HepG2 (cell line): ENCODE results near the gene MSANTD2. TPM values are rescaled to one million over a fixed set of nuclear protein-coding genes. Genes with fewer than 3 reads are reported as not detected.

Experiments
- EZH2 ChIP-seq: conservative IDR thresholded peaks from 2 replicates; pipeline ENCODE4 v1.6.1; 2012; ENCODE audit warnings: mild to moderate bottlenecking, low read depth, low read length, moderate library complexity
- IRX3 ChIP-seq: sonication (generic); formaldehyde crosslinking; IDR thresholded peaks from 2 replicates; pipeline ENCODE4 v1.8.1; 2023; ENCODE audit warnings: mild to moderate bottlenecking, low read depth, missing genetic modification reagents, borderline replicate concordance
- KLF15 ChIP-seq: sonication (generic); formaldehyde crosslinking; IDR thresholded peaks from 2 replicates; pipeline ENCODE4 v1.8.1; 2023; ENCODE audit warnings: borderline replicate concordance, mild to moderate bottlenecking, inconsistent platforms, missing genetic modification reagents, mixed read lengths
- PAXIP1 ChIP-seq: sonication (generic); formaldehyde crosslinking; conservative IDR thresholded peaks from 2 replicates; pipeline ENCODE4 v1.4.0; 2020; ENCODE audit warnings: mild to moderate bottlenecking, missing genetic modification reagents, moderate library complexity
- SETDB1 ChIP-seq: sonication (generic); formaldehyde crosslinking; IDR thresholded peaks from 2 replicates; pipeline ENCODE4 v1.5.1; 2020; ENCODE audit warnings: missing genetic modification reagents, mild to moderate bottlenecking, borderline replicate concordance
- SMAD1 ChIP-seq: sonication (generic); formaldehyde crosslinking; IDR thresholded peaks from 2 replicates; pipeline ENCODE4 v1.4.0; 2020; ENCODE audit warnings: missing genetic modification reagents, low read depth, mild to moderate bottlenecking, borderline replicate concordance
- TCF12 ChIP-seq, 2 experiments: fragments of 450-650 bp in 1 of 2; sonication (generic) in 1 of 2; formaldehyde crosslinking in 1 of 2; IDR thresholded peaks; 2 replicates each; pipeline versions ENCODE4 v1.6.1 to v1.8.0; 2017 to 2022; ENCODE audit warnings: antibody characterized with exemption in 1 of 2, mild to moderate bottlenecking in 1 of 2, missing genetic modification reagents in 1 of 2, moderate library complexity in 1 of 2
- TEAD3 ChIP-seq: optimal IDR thresholded peaks from 2 replicates; pipeline ENCODE3; 2016; ENCODE audit warnings: borderline replicate concordance
- ZNF549 ChIP-seq: sonication (generic); formaldehyde crosslinking; IDR thresholded peaks from 2 replicates; pipeline ENCODE4 v1.5.0; 2020; ENCODE audit warnings: missing genetic modification reagents
- ZNF670 ChIP-seq: sonication (generic); formaldehyde crosslinking; IDR thresholded peaks from 2 replicates; pipeline ENCODE4 v1.8.0; 2022; ENCODE audit warnings: mild to moderate bottlenecking, missing genetic modification reagents, borderline replicate concordance
- ZSCAN30 ChIP-seq: sonication (generic); formaldehyde crosslinking; IDR thresholded peaks from 2 replicates; pipeline ENCODE4 v1.5.0; 2020; ENCODE audit warnings: mild to moderate bottlenecking, missing genetic modification reagents
- polyA plus RNA-seq, 8 experiments: library from polyadenylated mRNA; depleted of rRNA in 3 of 8; stranded (reverse) in 7 of 8; unstranded in 1 of 8; fragments of >200 nt; fragmentation: Illumina TruSeq in 4 of 8; extraction: Trizol in 4 of 8; gene quantifications; 2 replicates each; pipeline versions ENCODE4 v1.2.1 to v1.2.3, GENCODE V29; 2011 to 2016; ENCODE audit warnings: low read depth in 4 of 8, missing spikeins in 1 of 8, mixed read lengths in 1 of 8; ENCODE audit not compliant: insufficient read depth in 1 of 8
- total RNA-seq, 5 experiments: library from RNA; depleted of rRNA; stranded (reverse); fragments of >200 nt; fragmentation: Illumina TruSeq; extraction: Trizol; gene quantifications; 2 replicates each; pipeline ENCODE4 v1.2.3, GENCODE V29; 2016; ENCODE audit warnings: low read depth in 1 of 5
- TF ChIP-seq, protein P1 (sequence below): IDR thresholded peaks from 2 replicates; pipeline ENCODE4 v1.6.1; 2016; ENCODE audit warnings: low read depth

MSANTD2 gene
- total and polyA plus RNA-seq, 2 of the 13 experiments (the other 11 are each of a cell fraction or from before 2014, with no cell fraction given), result 8.7 to 10.1 TPM

DNA sequence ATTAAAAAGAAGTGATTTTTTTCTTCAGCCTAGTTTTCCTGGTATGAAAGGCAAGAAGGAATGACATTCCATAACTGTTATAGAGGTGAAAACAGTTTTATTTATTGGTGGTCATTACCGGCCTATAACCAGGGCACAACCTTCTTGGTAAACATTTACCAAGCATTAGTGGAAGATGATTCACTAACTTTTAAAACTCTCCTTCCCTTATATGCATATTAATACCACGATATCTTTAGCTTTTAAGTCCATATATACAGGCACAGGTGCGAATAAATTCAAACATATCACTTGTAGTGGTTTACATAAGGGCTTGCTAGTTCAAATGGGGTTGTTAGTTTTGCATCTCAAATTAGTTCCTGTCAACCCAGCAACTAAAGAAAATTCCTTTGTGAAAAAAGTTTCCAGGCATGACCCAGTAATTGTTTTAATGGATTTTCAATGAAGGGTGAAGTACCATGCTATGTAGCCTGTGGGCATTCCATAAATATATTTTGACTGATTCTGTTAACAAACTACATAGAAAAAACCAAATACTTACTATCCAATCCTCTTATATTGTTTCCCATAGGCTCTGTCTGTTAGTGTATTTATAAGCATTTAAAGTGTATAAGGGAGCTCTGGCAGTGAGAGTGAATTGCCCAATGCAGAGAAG, 34.4 kb upstream of the MSANTD2 start (continued):
- no peak for TF ChIP-seq PAXIP1
- no peak for TF ChIP-seq ZNF670 (CRISPR knock-in tag)
- TF ChIP-seq ZNF549 (CRISPR knock-in tag), result no peak
- TF ChIP-seq TCF12 (IDR thresholded peaks at IDR 0.05), result no peak
- no peak for TF ChIP-seq TCF12 (CRISPR knock-in tag; IDR thresholded peaks at IDR 0.05)
- TF ChIP-seq KLF15 (CRISPR knock-in tag), result no peak
- no peak for TF ChIP-seq SMAD1 (CRISPR knock-in tag)
- no peak for TF ChIP-seq TEAD3 (CRISPR knock-in tag)
- no peak for TF ChIP-seq SETDB1
- TF ChIP-seq IRX3, result no peak
- TF ChIP-seq, protein P1, sequence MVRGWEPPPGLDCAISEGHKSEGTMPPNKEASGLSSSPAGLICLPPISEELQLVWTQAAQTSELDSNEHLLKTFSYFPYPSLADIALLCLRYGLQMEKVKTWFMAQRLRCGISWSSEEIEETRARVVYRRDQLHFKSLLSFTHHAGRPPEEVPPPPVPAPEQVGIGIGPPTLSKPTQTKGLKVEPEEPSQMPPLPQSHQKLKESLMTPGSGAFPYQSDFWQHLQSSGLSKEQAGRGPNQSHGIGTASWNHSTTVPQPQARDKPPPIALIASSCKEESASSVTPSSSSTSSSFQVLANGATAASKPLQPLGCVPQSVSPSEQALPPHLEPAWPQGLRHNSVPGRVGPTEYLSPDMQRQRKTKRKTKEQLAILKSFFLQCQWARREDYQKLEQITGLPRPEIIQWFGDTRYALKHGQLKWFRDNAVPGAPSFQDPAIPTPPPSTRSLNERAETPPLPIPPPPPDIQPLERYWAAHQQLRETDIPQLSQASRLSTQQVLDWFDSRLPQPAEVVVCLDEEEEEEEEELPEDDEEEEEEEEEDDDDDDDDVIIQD, result no peak
- no peak for TF ChIP-seq ZSCAN30
- TF ChIP-seq EZH2, result no peak
